ENCODE measurements around the gene LYAR. TPM values are rescaled to one million over a fixed set of nuclear protein-coding genes. Genes with fewer than 3 reads are reported as not detected.

The LYAR gene
- total RNA-seq, 1 experiment from 2014 or later, result 47.1 TPM

DNA sequence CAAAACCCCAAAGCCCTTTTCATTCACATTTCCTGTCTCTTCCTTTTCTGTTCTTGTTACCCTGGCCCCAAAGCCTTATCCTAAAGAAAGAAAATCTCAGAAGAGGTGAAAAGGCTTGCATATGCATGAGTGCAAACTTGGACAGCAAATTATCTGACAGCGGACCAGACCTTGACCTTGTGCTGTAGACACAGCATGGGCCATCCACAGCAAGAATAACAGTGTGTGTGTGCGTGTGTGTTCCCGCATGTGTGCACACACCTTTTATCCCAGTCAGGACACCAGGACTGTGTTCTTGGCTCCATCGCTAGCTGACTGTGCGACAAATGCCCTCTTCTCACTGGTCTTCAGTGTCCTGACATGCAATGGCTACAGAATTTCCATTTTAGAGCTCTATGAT is 35.4 kb upstream of the LYAR start:
- no peak for DNase-seq (ENCODE audit: low read depth in 1 of 2, low spot score in 2 of 2)
- H3K27me3 ChIP-seq (replicated peaks), result no peaks in the 10 kb centered on the region
- H3K27ac ChIP-seq, result no peak overlapping the region
- H3K4me1 ChIP-seq (replicated peaks), result no peaks in the 10 kb centered on the region
- H3K4me3 ChIP-seq, result no peak overlapping the region
- no peaks in the 10 kb centered on the region for H3K9me3 ChIP-seq (replicated peaks)
- peaks cover 10% of the 10 kb centered on the region for H3K36me3 ChIP-seq

DNA sequence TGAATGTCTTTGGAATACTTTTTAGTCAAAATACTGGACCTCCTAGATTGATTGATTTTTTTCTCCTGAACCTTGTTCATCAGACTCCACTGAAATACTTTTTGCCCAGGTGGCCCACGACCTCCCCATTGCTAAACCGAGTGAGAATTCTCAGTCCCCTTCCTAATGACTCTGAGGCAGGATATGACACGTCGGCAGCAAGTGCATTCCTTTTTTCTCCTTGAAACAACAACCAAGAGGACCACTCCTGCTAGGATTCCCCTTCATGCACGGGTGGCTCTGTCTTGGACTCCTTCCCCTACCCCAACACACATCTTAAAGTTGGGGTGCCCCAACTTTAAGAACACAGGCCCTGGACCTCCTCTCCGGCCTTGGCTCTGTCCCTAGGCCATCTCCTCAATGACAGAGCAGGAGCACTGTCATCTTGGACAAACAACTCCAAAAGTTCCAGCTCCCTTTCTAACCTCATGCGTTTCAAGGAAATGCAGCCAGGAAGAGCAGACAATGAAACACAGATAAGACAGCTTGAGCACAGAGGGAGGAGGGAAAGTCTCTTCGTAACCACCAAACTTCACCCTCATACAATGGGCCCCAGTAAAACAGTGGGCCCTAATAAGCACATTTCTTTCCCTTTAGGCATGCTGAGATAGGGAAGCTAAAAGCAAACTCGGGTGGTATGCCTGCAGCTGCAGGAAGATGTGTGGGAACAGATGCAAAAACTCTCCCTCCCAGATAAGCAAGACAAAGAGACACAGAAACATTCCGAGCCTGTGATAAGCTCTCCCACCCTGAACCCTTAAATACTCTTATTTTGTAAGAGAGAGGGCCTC is 34.0 kb upstream of the LYAR start:
- no peaks in the 10 kb centered on the region for H3K27me3 ChIP-seq (replicated peaks)
- H3K9me3 ChIP-seq (replicated peaks), result no peaks in the 10 kb centered on the region
- H3K36me3 ChIP-seq, result peaks cover 14% of the 10 kb centered on the region
- no peak overlapping the region for H3K27ac ChIP-seq
- no peak overlapping the region for H3K4me3 ChIP-seq
- H3K4me1 ChIP-seq (replicated peaks), result no peaks in the 10 kb centered on the region
- no peak for DNase-seq (ENCODE audit: low read depth in 1 of 2, low spot score in 2 of 2)

DNA sequence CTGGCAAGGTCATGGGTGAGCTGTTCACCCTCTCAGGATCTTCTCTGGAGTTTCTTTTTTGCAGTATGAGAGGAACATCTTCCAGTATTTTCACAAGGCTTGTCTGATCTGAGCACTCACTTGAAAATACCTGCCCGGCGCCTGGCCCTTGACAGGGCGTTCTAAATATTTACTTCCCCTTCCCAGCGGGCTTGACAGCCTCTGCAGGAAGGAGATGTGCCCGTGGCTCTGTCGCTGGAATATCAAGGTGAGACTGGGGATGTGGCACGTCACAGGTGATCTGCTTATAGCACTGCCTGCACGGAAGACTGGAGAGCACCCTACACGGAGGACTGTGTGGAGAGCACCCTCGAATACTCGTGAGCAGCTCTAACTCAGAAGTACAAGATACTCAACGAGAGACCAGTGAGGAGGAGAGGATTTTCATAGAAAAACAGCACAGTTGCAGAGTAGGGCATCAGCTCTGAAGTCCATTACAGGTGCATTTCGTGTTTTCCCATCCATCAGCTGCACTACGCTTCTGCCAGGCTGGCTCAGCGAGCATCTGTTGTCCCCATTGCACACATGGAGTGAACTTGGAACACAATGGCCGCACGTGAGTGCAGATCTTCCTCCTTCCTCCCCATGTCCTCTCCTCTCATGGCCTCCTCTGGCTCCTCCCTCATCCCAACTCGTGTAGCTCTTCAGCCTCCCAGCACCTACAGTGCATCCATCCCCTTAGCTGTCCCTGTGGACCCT is 32.2 kb upstream of the LYAR start:
- Histone ChIP-seq H3K4me1 (replicated peaks) (no peaks in the 10 kb centered on the region), H3K27me3 (replicated peaks) (no peaks in the 10 kb centered on the region), H3K9me3 (replicated peaks) (no peaks in the 10 kb centered on the region), H3K36me3 (peaks cover 14% of the 10 kb centered on the region), H3K27ac (no peak overlapping the region), H3K4me3 (no peak overlapping the region)
- DNase-seq (ENCODE audit: low read depth in 1 of 2, low spot score in 2 of 2), result no peak

DNA sequence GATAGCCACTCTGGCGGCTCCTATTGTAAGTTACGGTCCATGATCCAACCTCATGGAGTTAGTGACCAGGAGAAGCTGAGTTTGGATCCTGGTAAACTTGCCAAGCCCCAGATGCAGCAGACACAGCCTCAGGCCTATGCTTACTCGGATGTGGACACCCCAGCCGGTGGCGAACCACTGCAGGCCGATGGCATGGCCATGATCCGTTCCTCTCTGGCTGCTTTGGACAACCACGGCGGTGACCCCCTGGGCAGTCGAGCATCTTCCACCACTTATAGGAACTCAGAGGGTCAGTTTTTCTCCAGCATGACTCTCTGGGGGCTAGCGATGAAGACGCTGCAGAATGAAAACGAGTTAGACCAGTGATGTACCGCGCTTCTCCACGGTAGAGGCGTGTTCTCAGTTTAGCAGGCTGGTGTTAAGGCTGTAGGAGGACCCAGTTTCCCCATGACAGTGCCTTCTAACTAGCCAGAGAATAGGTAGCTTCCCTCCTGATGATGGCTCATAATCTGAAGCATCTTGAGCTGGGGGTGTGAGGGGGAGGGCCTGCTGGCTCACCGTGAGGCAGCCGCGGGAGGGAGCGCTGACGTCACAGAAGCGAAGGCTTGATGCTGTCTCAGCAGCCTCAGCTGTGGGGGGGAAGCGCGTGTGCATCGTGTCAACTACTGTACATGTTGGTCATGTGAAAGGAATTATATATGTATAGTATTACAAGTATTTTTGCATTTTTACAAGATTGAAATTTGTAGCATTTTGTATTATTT is 31.2 kb upstream of the LYAR start:
- Histone ChIP-seq H3K27me3 (replicated peaks) (no peaks in the 10 kb centered on the region), H3K27ac (no peak overlapping the region), H3K4me1 (replicated peaks) (no peaks in the 10 kb centered on the region), H3K9me3 (replicated peaks) (no peaks in the 10 kb centered on the region), H3K4me3 (no peak overlapping the region), H3K36me3 (peaks cover 21% of the 10 kb centered on the region)
- DNase-seq (ENCODE audit: low read depth in 1 of 2, low spot score in 2 of 2), result no peak

DNA sequence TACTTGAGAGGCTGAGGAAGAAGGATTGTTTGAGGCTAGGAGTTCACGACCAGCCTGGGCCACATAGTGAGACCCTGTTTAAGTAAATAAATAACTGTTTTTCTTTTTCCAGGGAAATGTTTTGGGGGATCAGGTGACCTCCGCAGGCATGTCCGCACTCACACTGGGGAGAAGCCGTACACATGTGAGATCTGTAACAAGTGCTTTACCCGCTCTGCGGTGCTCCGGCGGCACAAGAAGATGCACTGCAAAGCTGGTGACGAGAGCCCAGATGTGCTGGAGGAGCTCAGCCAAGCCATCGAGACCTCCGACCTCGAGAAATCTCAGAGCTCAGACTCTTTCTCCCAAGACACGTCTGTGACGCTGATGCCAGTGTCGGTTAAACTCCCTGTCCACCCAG is 30.6 kb upstream of the LYAR start:
- no peaks in the 10 kb centered on the region for H3K9me3 ChIP-seq (replicated peaks)
- peaks cover 25% of the 10 kb centered on the region for H3K36me3 ChIP-seq
- no peaks in the 10 kb centered on the region for H3K27me3 ChIP-seq (replicated peaks)
- no peaks in the 10 kb centered on the region for H3K4me1 ChIP-seq (replicated peaks)
- no peak overlapping the region for H3K27ac ChIP-seq
- H3K4me3 ChIP-seq, result no peak overlapping the region
- DNase-seq (ENCODE audit: low read depth in 1 of 2, low spot score in 2 of 2), result no peak

DNA sequence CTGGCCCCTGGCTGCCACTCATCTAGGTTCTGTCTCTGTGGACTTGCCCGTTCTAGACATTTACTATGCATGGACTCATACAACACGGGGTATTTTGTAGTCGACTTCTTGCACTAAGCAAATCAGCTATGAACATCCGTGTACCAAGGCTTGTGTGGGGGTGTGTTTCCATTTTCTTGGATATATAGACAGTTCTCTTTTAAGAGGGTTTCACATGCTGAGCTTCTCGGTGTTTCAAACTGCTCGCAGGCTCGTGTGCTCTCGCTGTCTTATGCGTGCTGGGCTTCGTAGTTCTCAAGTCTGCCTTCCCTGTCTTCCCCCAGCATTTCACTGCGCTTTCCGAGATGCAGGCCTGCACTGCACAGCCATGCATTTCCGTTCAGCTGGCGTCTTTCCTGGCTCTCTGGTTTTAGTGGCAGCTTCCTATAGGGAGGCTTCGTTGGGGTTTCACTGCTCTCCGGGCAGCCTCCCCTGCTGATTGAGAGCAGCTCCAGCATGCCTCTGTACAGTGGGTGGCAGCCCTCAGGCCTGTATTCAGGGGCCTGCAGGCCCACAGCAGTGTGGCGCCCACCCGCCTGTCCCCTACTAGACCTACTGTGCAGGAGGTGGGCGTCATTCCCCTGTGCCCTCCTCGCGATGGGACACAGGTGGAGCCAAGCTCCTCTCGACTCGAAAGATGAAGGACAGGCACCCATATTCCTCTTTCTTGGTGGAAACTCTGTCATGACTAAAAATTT is 27.7 kb upstream of the LYAR start:
- no peak overlapping the region for H3K27ac ChIP-seq
- DNase-seq (ENCODE audit: low read depth in 1 of 2, low spot score in 2 of 2), result no peak
- H3K9me3 ChIP-seq (replicated peaks), result no peaks in the 10 kb centered on the region
- no peak overlapping the region for H3K4me3 ChIP-seq
- H3K36me3 ChIP-seq, result peaks cover 33% of the 10 kb centered on the region
- no peaks in the 10 kb centered on the region for H3K27me3 ChIP-seq (replicated peaks)
- H3K4me1 ChIP-seq (replicated peaks), result no peaks in the 10 kb centered on the region

DNA sequence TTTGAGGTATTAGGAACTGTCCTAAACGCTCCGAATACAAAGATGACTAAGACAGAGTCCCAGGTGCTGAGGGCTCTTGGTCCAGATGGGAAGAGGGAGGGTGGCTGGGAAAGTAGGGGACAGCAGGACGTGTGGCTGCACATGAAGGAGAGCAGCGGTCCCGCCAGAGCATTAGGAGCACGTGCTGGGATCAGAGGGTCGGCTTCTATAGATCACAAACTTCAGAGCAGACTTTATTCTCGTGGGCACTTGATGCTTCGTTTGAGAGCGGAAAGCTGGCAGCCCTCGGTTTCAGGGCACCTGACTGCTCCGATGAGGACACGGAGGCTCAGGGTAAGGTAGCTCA is 26.2 kb upstream of the LYAR start:
- DNase-seq (ENCODE audit: low read depth in 1 of 2, low spot score in 2 of 2), result no peak
- H3K4me3 ChIP-seq, result no peak overlapping the region
- H3K9me3 ChIP-seq (replicated peaks), result no peaks in the 10 kb centered on the region
- H3K36me3 ChIP-seq, result peaks cover 36% of the 10 kb centered on the region
- H3K27ac ChIP-seq, result no peak overlapping the region
- H3K4me1 ChIP-seq (replicated peaks), result no peaks in the 10 kb centered on the region
- H3K27me3 ChIP-seq (replicated peaks), result no peaks in the 10 kb centered on the region

DNA sequence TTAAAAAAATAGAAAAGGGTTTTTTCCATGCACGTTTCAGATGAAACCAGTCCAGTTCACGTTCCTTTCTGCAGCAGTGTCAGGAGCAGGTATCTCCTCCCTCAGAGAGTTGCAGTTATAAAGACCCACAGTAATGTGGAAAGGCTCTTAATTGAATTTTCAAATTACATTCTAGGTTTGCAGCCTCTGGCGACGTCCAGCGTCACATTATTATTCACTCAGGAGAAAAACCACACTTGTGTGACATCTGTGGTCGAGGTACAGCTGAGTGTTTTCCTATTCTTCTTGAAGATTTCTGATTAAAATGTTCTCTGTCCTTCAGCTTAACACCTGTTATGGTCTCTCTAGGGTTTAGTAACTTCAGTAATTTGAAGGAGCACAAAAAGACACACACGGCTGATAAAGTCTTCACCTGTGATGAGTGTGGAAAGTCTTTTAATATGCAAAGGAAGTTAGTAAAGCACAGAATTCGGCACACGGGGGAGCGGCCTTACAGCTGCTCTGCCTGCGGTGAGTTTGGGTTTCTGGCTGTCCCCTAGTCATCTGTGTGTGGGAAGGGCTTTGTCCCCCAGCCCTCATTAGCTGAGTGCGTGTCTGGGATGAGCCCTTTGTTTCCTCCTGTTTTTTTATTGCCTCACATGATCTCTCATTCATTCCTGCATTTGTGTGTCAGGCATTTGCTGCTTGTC is 25.7 kb upstream of the LYAR start:
- H3K9me3 ChIP-seq (replicated peaks), result no peaks in the 10 kb centered on the region
- no peak for DNase-seq (ENCODE audit: low read depth in 1 of 2, low spot score in 2 of 2)
- no peaks in the 10 kb centered on the region for H3K4me1 ChIP-seq (replicated peaks)
- H3K27me3 ChIP-seq (replicated peaks), result no peaks in the 10 kb centered on the region
- H3K27ac ChIP-seq, result no peak overlapping the region
- H3K36me3 ChIP-seq, result peaks cover 30% of the 10 kb centered on the region
- no peak overlapping the region for H3K4me3 ChIP-seq

DNA sequence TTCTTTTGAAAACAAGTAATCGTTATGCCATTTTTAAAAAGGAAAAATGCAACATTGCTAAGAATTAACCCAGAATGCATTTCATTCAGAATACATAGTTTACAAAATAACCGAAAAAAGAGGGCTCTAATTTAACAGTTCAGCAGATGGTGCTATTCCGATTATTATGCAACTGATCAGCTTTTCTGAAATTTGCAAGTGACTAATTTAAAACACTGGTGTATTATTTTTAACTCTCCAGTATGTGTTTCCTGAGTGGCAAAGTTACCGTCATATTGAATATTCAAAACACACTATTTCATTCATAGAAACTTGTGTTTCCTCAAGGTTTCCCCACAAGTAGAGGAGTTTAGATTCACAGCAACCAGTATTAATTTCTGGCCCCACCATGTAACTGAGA is 21.2 kb upstream of the LYAR start:
- Histone ChIP-seq H3K4me3 (no peak overlapping the region), H3K27ac (no peak overlapping the region), H3K36me3 (peaks cover 26% of the 10 kb centered on the region), H3K9me3 (replicated peaks) (no peaks in the 10 kb centered on the region), H3K27me3 (replicated peaks) (no peaks in the 10 kb centered on the region), H3K4me1 (replicated peaks) (peaks cover 21% of the 10 kb centered on the region)
- DNase-seq (ENCODE audit: low read depth in 1 of 2, low spot score in 2 of 2), result no peak

DNA sequence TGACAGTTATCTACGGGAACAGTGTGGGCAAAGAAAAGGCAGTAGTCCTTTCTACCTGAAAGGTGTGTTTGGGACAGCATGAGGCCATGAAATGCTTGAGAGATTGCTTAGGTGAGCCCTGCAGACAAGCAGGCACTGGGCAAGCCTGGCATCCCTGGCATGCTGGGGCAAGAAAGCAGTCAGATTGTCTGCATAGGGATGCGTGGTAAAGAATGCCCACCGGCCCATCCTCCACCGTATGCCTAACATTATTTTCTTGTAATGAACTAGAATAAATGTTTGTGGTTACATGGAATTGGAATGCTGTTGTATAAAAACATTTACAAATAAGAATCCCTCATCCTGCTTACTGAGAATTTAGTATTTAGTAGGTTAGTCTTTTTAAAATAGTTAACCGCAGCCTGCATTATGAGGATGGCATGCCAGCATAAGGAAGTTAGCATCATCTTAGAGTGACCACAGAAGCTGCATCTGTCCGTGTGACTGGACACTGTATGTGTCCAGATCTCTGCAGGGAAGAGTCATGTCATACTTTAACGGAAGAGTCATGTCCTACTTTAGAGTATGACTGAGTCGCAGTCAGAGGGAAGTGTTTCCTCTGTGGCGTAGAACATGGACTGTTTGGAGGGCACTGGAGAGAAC is 19.0 kb upstream of the LYAR start:
- Histone ChIP-seq H3K27me3 (replicated peaks) (no peaks in the 10 kb centered on the region), H3K9me3 (replicated peaks) (no peaks in the 10 kb centered on the region), H3K4me1 (replicated peaks) (peaks cover 21% of the 10 kb centered on the region), H3K27ac (peak overlapping the region; percentile 94), H3K36me3 (peaks cover 23% of the 10 kb centered on the region), H3K4me3 (peak overlapping the region; percentile 8)
- DNase-seq (ENCODE audit: low read depth in 1 of 2, low spot score in 2 of 2), result peak; percentile 83 to 91

DNA sequence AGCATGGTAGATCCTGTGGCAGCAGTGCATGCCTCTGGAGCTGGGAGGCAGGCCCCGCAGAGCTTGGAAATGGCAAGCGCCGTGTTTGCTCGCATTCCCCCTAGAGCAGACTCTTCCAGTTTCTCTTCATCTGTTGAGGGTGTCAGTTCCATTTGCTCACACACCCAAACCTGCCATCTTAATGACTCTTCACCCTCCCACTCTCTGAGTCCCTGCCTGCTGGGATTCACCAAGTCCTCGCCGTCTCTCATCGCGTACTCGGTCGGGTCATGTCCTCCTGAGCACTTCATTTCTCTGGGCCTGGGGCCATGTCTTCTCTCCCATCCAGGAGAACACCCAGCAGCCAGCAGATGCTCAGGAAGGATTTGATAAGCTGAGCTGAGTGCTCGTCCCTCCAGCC is 17.0 kb upstream of the LYAR start:
- peak in 1 of 2 experiments; percentile 39 for DNase-seq (ENCODE audit: low read depth in 1 of 2, low spot score in 2 of 2)

DNA sequence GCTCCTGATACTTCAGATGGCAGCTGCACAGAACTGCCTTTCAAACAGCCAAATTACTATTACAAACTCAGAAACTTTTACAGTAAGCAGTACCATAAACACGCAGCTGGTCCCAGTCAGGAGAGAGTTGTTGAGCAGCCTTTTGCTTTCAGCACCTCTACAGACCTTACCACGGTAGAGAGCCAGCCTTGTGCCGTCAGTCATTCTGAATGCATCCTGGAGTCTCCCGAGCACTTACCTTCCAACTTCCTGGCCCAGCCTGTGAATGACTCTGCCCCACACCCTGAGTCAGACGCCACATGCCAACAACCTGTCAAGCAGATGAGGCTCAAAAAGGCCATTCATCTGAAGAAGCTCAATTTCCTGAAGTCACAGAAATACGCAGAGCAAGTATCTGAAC is 12.5 kb upstream of the LYAR start:
- no peaks in the 10 kb centered on the region for H3K9me3 ChIP-seq (replicated peaks)

More for the DNA sequence above, 17.0 kb upstream of the LYAR start:
- H3K4me1 ChIP-seq (replicated peaks), result peaks cover 21% of the 10 kb centered on the region
- H3K27me3 ChIP-seq (replicated peaks), result no peaks in the 10 kb centered on the region
- no peaks in the 10 kb centered on the region for H3K9me3 ChIP-seq (replicated peaks)
- peaks cover 20% of the 10 kb centered on the region for H3K36me3 ChIP-seq
- no peak overlapping the region for H3K27ac ChIP-seq
- H3K4me3 ChIP-seq, result no peak overlapping the region

DNA sequence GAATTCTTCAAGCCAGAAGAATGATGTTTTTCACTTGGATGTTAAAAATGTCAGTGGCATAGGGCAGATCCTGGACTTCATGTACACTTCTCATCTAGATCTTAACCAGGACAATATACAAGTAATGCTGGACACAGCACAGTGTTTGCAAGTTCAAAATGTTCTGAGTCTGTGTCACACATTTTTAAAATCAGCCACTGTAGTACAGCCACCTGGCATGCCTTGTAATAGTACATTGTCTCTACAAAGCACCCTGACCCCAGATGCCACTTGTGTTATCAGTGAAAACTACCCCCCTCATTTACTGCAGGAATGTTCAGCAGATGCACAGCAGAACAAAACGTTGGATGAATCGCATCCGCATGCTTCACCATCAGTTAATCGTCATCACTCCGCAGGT is 12.0 kb upstream of the LYAR start:
- no peaks in the 10 kb centered on the region for H3K9me3 ChIP-seq (replicated peaks)
- H3K4me3 ChIP-seq, result no peak overlapping the region
- H3K4me1 ChIP-seq (replicated peaks), result no peaks in the 10 kb centered on the region
- peaks cover 22% of the 10 kb centered on the region for H3K36me3 ChIP-seq
- no peak overlapping the region for H3K27ac ChIP-seq
- no peaks in the 10 kb centered on the region for H3K27me3 ChIP-seq (replicated peaks)
- no peak for DNase-seq (ENCODE audit: low read depth in 1 of 2, low spot score in 2 of 2)

More for the DNA sequence above, 12.5 kb upstream of the LYAR start:
- H3K27ac ChIP-seq, result no peak overlapping the region
- peaks cover 22% of the 10 kb centered on the region for H3K36me3 ChIP-seq
- H3K4me3 ChIP-seq, result no peak overlapping the region
- H3K4me1 ChIP-seq (replicated peaks), result no peaks in the 10 kb centered on the region
- DNase-seq (ENCODE audit: low read depth in 1 of 2, low spot score in 2 of 2), result no peak
- H3K27me3 ChIP-seq (replicated peaks), result no peaks in the 10 kb centered on the region

Measured in SJSA1 (cell line).